ENCODE measurements around the gene FARS2.

DNA sequence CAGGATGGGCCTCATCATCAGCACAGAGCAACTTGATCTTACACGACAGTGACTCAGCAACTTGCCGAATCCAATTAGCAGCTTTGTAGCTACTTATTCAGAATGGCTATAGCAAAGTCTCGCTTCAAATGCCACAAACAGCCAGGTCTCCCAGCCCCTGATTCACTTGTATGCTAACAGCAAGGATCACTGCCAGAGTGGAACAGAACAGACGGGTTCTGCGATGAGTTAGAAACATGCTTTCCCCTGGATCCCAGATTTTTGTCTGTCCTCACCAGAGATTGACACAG lies 491.0 kb downstream of the FARS2 start:
- TF ChIP-seq, protein P1, sequence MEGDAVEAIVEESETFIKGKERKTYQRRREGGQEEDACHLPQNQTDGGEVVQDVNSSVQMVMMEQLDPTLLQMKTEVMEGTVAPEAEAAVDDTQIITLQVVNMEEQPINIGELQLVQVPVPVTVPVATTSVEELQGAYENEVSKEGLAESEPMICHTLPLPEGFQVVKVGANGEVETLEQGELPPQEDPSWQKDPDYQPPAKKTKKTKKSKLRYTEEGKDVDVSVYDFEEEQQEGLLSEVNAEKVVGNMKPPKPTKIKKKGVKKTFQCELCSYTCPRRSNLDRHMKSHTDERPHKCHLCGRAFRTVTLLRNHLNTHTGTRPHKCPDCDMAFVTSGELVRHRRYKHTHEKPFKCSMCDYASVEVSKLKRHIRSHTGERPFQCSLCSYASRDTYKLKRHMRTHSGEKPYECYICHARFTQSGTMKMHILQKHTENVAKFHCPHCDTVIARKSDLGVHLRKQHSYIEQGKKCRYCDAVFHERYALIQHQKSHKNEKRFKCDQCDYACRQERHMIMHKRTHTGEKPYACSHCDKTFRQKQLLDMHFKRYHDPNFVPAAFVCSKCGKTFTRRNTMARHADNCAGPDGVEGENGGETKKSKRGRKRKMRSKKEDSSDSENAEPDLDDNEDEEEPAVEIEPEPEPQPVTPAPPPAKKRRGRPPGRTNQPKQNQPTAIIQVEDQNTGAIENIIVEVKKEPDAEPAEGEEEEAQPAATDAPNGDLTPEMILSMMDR (IDR thresholded peaks at IDR 0.05), result no peak
- TF ChIP-seq POLR2A (IDR thresholded peaks at IDR 0.05), result no peak
